GM19438 (cell line): ENCODE measurements around the gene LRRC37A3.
"Not testable (repeated sequence)": the region's sequence is repeated elsewhere in the genome, so short reads cannot be mapped to it uniquely, and the experiment has no call there.

ENCODE experiments used
- ATAC-seq: cut with Tn5 transposase; IDR thresholded peaks from one replicate; pipeline ENCODE4 v1.9.1; 2021; ENCODE audit warnings: low read depth; ENCODE audit not compliant: unreplicated experiment

LRRC37A3 gene

GRCh38 chr17:64919289-64920025, at the start of gene LRRC37A3:
TSS of gene LRRC37A3 (minus strand) at chr17:64919478. CDS start at chr17:64897257, 22,221 bp downstream.
- peak; percentile 91 for ATAC-seq

- ATAC-seq, result peak; percentile 89
These were observed 46.6 kb upstream of the LRRC37A3 start for GRCh38 chr17:64965873-64966287.

- not testable (repeated sequence) for ATAC-seq
These were observed 46.1 kb upstream of the LRRC37A3 start for GRCh38 chr17:64965256-64965872.

GRCh38 chr17:64964796-64965195, 45.5 kb upstream of the LRRC37A3 start:
- no peak for ATAC-seq

GRCh38 chr17:64963814-64964213, 44.5 kb upstream of the LRRC37A3 start:
- ATAC-seq, result not testable (repeated sequence)

- peak; percentile 50 for ATAC-seq
These were observed 42.5 kb upstream of the LRRC37A3 start for GRCh38 chr17:64961563-64962378.

- no peak for ATAC-seq
These were observed 32.6 kb upstream of the LRRC37A3 start for GRCh38 chr17:64951877-64952276.

- no peak for ATAC-seq
These were observed 31.6 kb upstream of the LRRC37A3 start for GRCh38 chr17:64950871-64951270.

GRCh38 chr17:64947152-64947551, 27.9 kb upstream of the LRRC37A3 start:
- ATAC-seq, result no peak

- ATAC-seq, result no peak
These were observed 22.5 kb upstream of the LRRC37A3 start for GRCh38 chr17:64941761-64942160.

- no peak for ATAC-seq
These were observed 21.8 kb upstream of the LRRC37A3 start for GRCh38 chr17:64941045-64941444.

GRCh38 chr17:64940055-64940454, 20.8 kb upstream of the LRRC37A3 start:
- ATAC-seq, result no peak

GRCh38 chr17:64938925-64939474, 19.7 kb upstream of the LRRC37A3 start:
- no peak for ATAC-seq

- no peak for ATAC-seq
These were observed 19.0 kb upstream of the LRRC37A3 start for GRCh38 chr17:64938290-64938689.

GRCh38 chr17:64936117-64936516, 16.8 kb upstream of the LRRC37A3 start:
- ATAC-seq, result no peak

- not testable (repeated sequence) for ATAC-seq
These were observed 15.1 kb upstream of the LRRC37A3 start for GRCh38 chr17:64934284-64934778.

GRCh38 chr17:64932850-64933249, 13.6 kb upstream of the LRRC37A3 start:
- not testable (repeated sequence) for ATAC-seq

- not testable (repeated sequence) for ATAC-seq
These were observed 11.1 kb upstream of the LRRC37A3 start for GRCh38 chr17:64930374-64930773.

GRCh38 chr17:64929419-64930209, 10.3 kb upstream of the LRRC37A3 start:
- not testable (repeated sequence) for ATAC-seq

GRCh38 chr17:64928701-64929100, 9.4 kb upstream of the LRRC37A3 start:
- ATAC-seq, result not testable (repeated sequence)
